ENCODE results near the gene KLHL7.

GRCh38 chr7:23226844-23227450 is 121.4 kb downstream of the KLHL7 start:
- no peak for TF ChIP-seq POLR2A (IDR thresholded peaks at IDR 0.05; ENCODE audit: extremely low read depth, insufficient read length)
- TF ChIP-seq CTCF (IDR thresholded peaks at IDR 0.05; ENCODE audit: low read depth, low read length), result no peak

All from NB4 (cell line).